GM18909 (cell line): ENCODE measurements around the gene NPR2.

Experiments used
- ATAC-seq: cut with Tn5 transposase; IDR thresholded peaks from one replicate; pipeline ENCODE4 v1.9.1; 2021; ENCODE audit warnings: mild to moderate bottlenecking; ENCODE audit not compliant: unreplicated experiment, poor library complexity

NPR2 gene

GRCh38 chr9:35828716-35829083, 37.3 kb downstream of the NPR2 start, which contains the start of gene FAM221B:
Gene FAM221B (minus strand): TSS chr9:35828732. CDS start chr9:35826161, 2,571 bp downstream.
- peak; percentile 8 for ATAC-seq

- ATAC-seq = peak; percentile 82
Observed at GRCh38 chr9:35829084-35829763, 37.8 kb downstream of the NPR2 start, which contains the start of gene TMEM8B. Gene TMEM8B (plus strand): TSS chr9:35829228. CDS start chr9:35829448, 220 bp downstream.

DNA sequence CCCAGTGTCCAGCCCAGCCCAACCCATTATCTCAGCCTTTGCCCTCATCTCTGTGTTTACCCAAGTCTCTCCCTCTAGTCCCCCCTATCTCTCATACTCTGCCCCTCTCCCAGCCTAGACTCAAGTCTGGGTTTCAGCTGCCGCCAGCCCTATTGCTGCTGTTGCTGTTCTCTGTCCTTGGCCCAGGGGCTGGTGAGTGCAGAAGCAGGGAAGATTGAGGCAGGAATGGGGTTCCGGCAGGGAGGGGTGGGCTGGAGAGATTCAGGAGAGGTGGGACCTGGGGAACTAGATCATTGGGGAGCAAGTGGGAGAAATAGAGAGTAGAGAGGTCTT, 38.3 kb downstream of the NPR2 start:
- no peak for ATAC-seq

DNA sequence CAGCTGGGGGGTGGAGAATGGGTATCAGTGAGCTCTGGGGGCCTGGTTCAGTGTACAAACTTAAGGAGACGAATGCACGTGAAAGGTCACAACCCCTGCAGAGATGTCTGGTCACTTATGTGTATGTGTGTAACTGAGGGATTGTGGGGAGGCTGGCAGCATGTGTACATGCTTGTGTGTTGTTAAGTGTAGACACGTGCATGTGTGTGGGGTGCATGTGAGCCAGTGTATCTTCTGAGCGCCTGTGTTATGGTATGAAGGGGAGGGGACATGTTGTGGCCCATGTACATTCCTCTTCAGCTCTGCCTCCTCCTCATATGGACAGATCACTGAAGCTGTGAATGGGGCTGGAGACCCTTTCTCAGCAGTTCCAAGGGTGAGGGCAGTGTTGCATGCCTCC, 39.6 kb downstream of the NPR2 start:
- no peak for ATAC-seq

DNA sequence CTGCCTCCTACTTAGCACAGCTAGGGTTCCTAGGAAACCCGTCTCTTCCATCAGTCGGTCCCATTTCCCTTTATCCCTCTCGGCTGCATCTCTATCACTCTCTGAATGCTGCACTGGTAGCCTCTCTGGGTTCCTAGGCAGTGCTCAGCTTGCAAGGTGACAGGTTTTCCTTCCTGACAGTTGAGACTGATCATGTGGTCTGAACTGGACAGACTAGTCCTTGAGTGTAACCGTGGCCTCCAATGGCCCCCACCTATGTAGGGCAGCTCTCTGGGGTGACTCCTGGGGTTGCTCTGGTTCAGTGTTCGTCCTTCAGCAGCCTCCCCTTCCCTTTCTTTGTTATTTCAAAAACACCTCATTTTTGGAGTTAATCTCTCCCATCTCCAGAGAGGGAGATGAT, 41.4 kb downstream of the NPR2 start:
- no peak for ATAC-seq

DNA sequence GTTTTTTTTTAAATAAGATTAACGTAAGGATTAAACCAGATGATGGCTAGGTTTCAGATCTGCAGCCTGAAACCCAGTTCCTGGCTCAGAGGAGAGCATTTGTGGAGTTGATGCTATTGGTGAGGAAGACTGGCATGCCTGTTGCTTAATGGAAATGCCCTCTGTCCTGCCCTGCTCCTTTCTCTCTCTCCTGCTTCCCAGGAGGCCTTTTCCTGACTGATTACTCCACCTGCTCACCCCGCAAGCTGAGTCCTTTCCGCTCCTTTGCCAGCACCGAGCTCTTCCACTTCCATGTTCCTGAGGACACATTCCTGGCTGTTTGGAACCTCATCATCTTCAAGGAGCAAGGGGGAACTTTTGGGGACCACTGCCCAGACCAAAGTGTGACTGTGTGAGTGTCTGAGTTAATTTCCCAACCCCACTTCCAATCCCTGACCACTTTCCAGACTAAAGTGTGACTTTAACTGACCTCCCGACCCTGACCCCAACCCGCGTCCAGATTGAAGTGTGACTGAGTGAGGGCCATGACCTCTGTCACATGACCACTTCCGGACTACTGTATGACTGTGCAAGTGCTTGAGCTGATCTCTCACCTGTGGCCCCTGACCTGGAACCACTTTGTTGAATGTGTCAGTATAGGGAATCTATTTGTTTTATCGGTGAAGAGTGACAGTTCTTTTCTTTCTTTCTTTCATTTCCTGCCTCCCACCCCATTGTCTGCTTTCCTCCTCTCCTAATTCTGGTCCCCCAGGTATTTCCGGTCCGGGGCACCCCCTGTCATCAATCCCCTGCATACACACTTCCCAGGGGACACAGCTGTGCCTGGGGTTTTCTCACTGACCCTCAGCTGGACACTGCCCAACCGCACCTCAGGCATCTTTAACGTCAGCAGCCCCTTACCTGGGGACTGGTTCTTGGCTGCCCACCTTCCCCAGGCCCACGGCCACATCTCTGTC, 43.1 kb downstream of the NPR2 start:
- ATAC-seq = no peak

GRCh38 chr9:35835216-35835632, 43.8 kb downstream of the NPR2 start:
- ATAC-seq = no peak

GRCh38 chr9:35835766-35836165, 44.4 kb downstream of the NPR2 start:
- no peak for ATAC-seq

GRCh38 chr9:35836595-35836994, 45.2 kb downstream of the NPR2 start:
- ATAC-seq = no peak

DNA sequence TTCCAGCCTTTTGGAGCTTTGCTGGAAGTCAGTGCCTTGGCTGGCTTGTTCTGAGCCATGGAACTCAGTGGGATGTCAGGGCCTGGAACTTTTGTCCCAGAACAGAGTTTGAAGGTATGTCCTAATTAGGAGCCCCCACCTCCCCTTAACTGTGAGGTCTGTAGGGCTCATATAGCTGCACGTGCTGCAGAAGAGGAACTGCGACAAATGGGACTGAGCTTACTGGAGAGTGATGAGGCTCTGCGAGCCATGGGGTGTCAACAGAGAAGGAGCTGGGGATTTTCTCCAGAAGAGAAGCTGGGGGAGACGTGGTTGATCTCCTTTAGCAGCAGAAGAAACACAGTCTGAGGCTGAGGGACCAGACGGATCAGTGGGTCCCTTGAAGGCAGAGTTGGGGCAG, 48.5 kb downstream of the NPR2 start:
- ATAC-seq = no peak

DNA sequence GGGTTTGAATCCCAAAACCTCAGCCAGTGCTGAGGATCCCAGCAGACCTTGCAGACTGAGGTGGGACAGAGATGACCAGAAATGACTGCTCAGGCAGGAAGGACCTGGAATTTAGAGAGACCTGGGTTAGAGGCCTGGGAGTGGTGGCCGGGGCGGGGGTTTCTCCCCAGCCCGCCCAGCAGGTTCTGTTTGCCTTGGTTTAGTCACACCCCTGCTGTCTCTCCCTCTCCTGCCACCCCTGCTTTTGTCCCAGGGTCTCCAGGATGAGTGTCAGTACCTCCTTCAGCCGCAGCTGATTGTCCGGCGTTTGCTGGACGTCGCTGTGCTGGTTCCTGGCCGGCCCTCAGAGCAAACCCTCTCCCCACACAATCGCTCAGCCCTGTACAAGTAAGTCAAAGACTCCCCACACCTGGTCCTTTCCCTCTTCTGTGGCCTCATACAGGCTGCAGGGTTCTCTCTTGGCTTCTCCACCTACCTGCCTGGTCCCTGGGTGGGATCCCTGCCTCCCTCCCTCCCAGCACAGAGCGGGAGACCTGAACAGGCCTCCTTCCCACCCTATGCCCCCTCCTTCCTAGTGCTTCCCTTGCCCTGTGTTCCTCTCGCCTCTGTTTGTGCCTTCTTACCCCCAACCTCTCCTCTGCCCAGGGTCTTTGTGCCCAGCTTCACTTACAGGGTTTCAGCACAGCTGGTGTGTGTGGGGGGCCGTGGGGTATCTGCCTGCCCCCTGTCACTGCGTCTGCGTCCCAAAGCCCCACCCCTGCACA, 49.7 kb downstream of the NPR2 start:
- ATAC-seq = no peak

DNA sequence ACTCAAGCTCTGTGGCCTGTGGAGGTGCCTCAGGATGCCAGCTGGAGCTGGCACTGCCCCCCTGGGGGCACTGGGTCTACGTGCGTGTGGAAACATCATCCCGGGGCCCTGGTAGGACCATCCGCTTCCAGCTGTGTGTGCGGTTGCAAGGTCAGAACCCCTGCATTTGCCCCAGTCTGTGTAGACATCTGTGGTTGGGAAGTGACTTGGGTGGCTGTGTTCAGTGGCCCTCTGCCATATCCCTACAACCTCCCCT, 50.2 kb downstream of the NPR2 start:
- ATAC-seq = no peak

DNA sequence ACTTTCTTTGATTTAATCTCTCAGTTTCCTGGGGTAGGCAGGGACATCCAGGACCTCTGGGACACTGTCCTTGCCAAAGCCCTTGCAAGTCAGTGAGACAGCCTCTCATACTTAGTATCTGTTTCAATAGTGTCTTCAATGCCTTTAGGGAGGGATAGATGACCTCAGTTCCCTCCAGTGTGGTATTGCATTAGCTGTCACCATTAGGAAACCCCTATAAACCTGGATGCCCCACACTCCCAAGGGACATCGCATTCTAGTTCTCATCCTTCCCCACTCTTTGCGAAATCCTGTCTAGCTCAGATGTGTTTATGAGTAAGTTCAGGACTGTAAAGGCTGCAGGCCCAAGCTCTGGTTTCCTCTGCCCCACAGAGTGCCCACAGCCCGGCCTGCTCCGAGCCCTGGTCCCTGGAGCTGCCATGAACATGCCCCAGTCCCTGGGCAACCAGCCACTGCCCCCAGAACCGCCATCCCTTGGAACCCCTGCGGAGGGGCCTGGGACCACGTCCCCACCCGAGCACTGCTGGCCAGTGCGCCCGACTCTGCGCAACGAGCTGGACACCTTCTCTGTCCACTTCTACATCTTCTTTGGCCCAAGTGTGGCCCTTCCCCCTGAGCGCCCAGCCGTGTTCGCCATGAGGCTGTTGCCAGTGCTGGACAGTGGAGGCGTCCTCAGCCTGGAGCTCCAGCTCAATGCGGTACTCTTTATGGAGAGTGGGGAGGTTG, 50.8 kb downstream of the NPR2 start:
- ATAC-seq = no peak

- peak; percentile 64 for ATAC-seq
Observed at GRCh38 chr9:35842795-35843194, 51.4 kb downstream of the NPR2 start.

DNA sequence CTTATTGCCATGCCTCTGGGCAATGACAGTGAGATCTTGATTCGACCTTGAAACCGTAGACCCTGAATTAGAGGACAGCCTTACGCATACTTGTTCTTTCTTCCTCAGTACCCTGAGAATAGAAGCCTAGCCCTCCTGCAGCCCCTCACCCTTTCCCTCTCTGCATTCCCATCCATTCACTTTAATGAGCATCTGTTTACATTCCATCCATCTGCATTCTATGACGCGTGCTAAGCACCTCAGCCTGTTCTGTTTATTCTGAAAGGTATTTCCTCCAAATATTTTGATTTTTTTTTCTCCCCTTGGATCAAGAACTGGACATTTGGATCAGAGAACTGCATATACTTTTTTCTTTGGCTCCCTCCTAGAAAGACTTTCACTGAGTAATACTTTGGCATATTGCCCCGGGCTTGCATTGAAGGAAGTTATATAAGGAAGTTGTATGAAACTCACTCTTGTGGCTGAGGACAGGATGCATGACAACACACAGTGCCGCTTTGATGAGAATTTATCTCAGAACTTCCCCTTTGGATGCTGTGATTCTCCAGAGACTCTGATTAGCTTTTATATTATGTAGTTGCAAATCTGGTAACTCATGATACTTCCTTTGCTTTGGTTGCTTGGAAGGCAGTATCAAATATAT, 53.4 kb downstream of the NPR2 start:
- ATAC-seq = peak; percentile 29

DNA sequence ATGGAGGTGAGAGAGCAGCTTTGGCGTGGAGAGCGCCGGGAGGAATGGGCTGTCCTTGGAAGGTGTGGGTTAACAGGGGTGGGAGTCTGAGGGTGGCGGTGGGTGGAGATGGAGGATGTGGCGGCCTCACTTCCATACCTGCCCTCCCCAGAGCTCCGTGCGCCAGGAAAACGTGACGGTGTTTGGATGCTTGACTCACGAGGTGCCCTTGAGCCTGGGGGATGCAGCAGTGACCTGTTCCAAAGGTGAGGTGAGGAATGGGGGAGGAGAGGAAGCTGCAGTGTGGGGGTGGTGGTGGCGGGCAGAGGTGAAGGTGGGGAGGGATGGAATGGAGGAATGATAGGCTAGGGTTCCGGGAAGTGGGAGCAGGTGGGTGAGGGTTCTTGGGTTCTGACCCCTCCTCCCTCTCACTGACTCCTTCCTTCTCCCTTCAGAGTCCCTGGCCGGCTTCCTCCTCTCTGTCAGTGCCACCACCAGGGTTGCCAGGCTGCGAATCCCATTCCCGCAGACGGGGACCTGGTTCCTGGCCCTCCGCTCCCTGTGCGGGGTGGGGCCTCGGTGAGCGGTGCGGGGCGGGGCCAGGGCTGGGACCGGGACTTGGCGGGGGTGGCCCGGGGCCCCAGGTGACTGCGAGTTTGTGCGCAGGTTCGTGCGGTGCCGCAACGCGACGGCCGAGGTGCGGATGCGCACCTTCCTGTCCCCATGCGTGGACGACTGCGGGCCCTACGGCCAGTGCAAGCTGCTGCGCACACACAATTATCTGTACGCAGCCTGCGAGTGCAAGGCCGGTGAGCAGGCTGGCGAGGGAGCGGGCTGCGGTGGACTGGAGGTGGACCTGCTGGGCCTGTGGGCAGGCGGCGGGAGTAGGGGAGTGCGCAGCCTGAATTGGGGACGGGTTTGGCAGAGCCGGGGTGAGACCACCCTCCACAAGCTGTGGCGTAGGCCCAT, 54.7 kb downstream of the NPR2 start:
- ATAC-seq = no peak

DNA sequence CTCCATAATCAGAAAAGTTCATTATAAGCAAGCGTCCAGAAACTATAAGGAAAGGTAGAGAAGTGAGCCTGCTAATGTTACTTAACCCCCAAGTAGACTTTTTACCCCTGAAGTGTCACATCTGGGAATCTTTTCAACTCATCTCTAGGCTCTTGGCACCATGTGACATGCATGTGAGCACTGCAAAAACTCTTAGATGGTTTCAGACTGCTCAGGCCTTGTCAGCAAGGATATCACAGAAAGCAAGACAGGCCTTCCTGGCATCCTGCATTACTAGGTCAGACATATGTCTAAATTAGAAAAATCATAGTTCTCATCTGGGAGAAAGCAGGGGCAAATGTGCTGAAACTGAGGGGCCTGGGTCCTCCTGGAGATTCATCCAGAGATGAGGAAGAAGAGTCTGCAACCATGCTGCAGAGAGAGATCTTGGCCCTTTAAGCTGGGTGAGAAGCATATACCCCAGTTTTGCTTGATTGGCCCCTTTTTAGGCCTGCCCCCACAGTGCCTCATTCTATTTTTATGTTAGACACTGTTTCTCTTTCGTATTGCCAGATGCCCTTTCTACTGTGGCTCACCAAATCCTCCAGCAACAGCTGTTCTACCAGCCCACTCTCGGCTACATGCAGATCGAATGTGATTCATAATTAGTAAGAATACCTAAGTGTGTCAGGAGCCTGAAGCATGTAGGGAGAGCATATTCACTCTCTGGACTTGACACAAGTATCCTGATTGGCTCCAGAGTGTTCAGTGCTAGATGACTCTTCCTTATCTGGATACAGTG, 56.6 kb downstream of the NPR2 start:
- ATAC-seq = peak; percentile 92

DNA sequence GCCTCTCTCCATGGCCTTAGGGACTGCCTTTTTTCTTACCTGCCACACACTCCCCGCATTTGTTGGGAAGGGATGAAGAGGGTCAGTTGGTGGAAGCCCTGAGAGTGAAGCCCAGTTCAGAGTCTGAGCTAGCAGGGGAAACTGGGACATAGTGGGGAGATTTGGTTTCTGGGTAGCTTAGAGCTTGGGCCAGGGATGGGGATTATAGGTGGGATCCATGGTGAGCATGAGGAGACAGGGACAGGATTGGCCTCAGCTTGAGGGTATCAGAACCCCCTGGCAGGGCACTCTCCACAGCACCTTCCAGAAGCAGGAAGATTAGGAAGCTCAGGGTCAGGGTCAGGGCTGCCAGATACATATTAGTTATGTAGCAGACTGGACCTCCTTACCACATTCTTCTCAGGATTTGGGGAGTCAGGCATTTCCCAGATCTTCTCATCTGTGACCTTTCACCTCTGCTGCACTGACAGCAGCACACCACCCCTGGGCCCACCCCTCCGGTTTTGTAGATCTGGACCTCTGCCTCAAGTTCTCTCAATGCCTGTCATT, 61.0 kb downstream of the NPR2 start:
- ATAC-seq = no peak
